GM23248 (cell line): ENCODE measurements around the gene NYAP2.

ENCODE experiments used
- EZH2 ChIP-seq: fragments of 200-600 bp; sonication (generic); IDR thresholded peaks from 2 replicates; pipeline ENCODE4 v1.6.1; 2018; ENCODE audit warnings: antibody characterized with exemption, mild to moderate bottlenecking; ENCODE audit not compliant: insufficient read depth, poor library complexity, severe bottlenecking
- EZH2phosphoT487 ChIP-seq: fragments of 200-600 bp; sonication (generic); IDR thresholded peaks from 2 replicates; pipeline ENCODE4 v1.6.1; 2018; ENCODE audit warnings: antibody characterized with exemption, moderate library complexity, mild to moderate bottlenecking, low read depth; ENCODE audit not compliant: insufficient read depth

DNA sequence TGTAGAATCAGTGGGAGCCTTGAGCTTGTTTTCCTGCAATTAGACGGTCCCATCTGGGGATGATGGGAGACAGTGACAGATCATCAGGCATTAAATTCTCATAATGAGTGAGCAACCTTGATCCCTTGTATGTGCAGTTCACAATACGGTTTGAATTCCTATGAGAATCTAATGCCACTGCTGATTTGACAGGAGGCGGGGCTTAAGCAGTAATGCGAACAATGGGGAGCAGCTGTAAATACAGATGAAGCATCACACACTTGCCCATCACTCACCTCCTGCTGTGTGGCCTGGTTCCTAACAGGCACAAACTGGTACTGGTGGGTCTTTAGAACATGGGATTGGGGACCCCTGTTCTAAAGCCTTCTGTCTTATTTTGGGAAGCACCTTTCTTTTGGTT, 17.9 kb upstream of the NYAP2 start:
- TF ChIP-seq EZH2 (no peak), EZH2phosphoT487 (no peak)
